ENCODE results near the gene GCNT2.

The GCNT2 gene

GRCh38 chr6:10557913-10558312 is 36.8 kb downstream of the GCNT2 start:
- no peak overlapping the region for H3K9ac ChIP-seq (ENCODE audit: low read length)
- no peak overlapping the region for H3K27ac ChIP-seq (ENCODE audit: low read depth, low read length, poor library complexity, severe bottlenecking)
- H3K36me3 ChIP-seq (ENCODE audit: insufficient read depth, low read length), result peaks cover 47% of the 10 kb centered on the region
- H4K20me1 ChIP-seq (ENCODE audit: insufficient read depth, low read length), result no peaks in the 10 kb centered on the region
- no peaks in the 10 kb centered on the region for H3K9me3 ChIP-seq (ENCODE audit: low read length)
- H3K9me2 ChIP-seq (ENCODE audit: low read depth, low read length), result no peaks in the 10 kb centered on the region
- H3F3A ChIP-seq (ENCODE audit: insufficient read depth, low read length), result no peaks in the 10 kb centered on the region
- H3K4me1 ChIP-seq (ENCODE audit: insufficient read depth, low read length, severe bottlenecking), result peaks cover 45% of the 10 kb centered on the region
- no peak for TF ChIP-seq EZH2 (IDR thresholded peaks at IDR 0.05; ENCODE audit: borderline replicate concordance, low read length)
- H3K27me3 ChIP-seq (ENCODE audit: insufficient read depth, low read length), result no peaks in the 10 kb centered on the region
- no peak overlapping the region for H3K4me2 ChIP-seq (ENCODE audit: low read length)
- no peak overlapping the region for H2AFZ ChIP-seq (ENCODE audit: low read length)
- H3K79me2 ChIP-seq (ENCODE audit: insufficient read depth, low read length), result peaks cover 36% of the 10 kb centered on the region; the same call in 1 of the 2 replicates
- H3K4me3 ChIP-seq (ENCODE audit: low read depth, low read length, poor library complexity, severe bottlenecking), result no peak overlapping the region

- H3K4me3 ChIP-seq (ENCODE audit: low read depth, low read length, poor library complexity, severe bottlenecking), result no peak overlapping the region
- no peak overlapping the region for H2AFZ ChIP-seq (ENCODE audit: low read length)
- H3F3A ChIP-seq (ENCODE audit: insufficient read depth, low read length), result no peaks in the 10 kb centered on the region
- H4K20me1 ChIP-seq (ENCODE audit: insufficient read depth, low read length), result no peaks in the 10 kb centered on the region
- TF ChIP-seq CTCF (IDR thresholded peaks at IDR 0.05; ENCODE audit: low read length) (no peak), EZH2 (IDR thresholded peaks at IDR 0.05; ENCODE audit: borderline replicate concordance, low read length) (no peak)
- H3K9ac ChIP-seq (ENCODE audit: low read length), result no peak overlapping the region
- H3K79me2 ChIP-seq (ENCODE audit: insufficient read depth, low read length), result peaks cover 36% of the 10 kb centered on the region; the same call in 1 of the 2 replicates
- no peaks in the 10 kb centered on the region for H3K9me2 ChIP-seq (ENCODE audit: low read depth, low read length)
- peaks cover 47% of the 10 kb centered on the region for H3K36me3 ChIP-seq (ENCODE audit: insufficient read depth, low read length)
- no peak overlapping the region for H3K4me2 ChIP-seq (ENCODE audit: low read length)
- no peak overlapping the region for H3K27ac ChIP-seq (ENCODE audit: low read depth, low read length, poor library complexity, severe bottlenecking)
- peaks cover 45% of the 10 kb centered on the region for H3K4me1 ChIP-seq (ENCODE audit: insufficient read depth, low read length, severe bottlenecking)
- H3K27me3 ChIP-seq (ENCODE audit: insufficient read depth, low read length), result no peaks in the 10 kb centered on the region
- H3K9me3 ChIP-seq (ENCODE audit: low read length), result no peaks in the 10 kb centered on the region
Observed at GRCh38 chr6:10558565-10558964, 37.4 kb downstream of the GCNT2 start.

- no peaks in the 10 kb centered on the region for H3K9me2 ChIP-seq (ENCODE audit: low read depth, low read length)
- H3K9me3 ChIP-seq (ENCODE audit: low read length), result no peaks in the 10 kb centered on the region
- no peak overlapping the region for H3K9ac ChIP-seq (ENCODE audit: low read length)
- no peak overlapping the region for H2AFZ ChIP-seq (ENCODE audit: low read length)
- peaks cover 36% of the 10 kb centered on the region for H3K4me1 ChIP-seq (ENCODE audit: insufficient read depth, low read length, severe bottlenecking)
- H3F3A ChIP-seq (ENCODE audit: insufficient read depth, low read length), result no peaks in the 10 kb centered on the region
- H3K27me3 ChIP-seq (ENCODE audit: insufficient read depth, low read length), result no peaks in the 10 kb centered on the region
- no peak for TF ChIP-seq CTCF (IDR thresholded peaks at IDR 0.05; ENCODE audit: low read length)
- TF ChIP-seq EZH2 (IDR thresholded peaks at IDR 0.05; ENCODE audit: borderline replicate concordance, low read length), result no peak
- H3K36me3 ChIP-seq (ENCODE audit: insufficient read depth, low read length), result peaks cover 47% of the 10 kb centered on the region
- H3K4me2 ChIP-seq (ENCODE audit: low read length), result peak overlapping the region; percentile 25; the same call in 1 of the 2 replicates
- peak overlapping the region; percentile 38 for H3K27ac ChIP-seq (ENCODE audit: low read depth, low read length, poor library complexity, severe bottlenecking)
- H3K4me3 ChIP-seq (ENCODE audit: low read depth, low read length, poor library complexity, severe bottlenecking), result no peak overlapping the region
- peaks cover 30% of the 10 kb centered on the region; the same call in 1 of the 2 replicates for H3K79me2 ChIP-seq (ENCODE audit: insufficient read depth, low read length)
- no peaks in the 10 kb centered on the region for H4K20me1 ChIP-seq (ENCODE audit: insufficient read depth, low read length)
Observed at GRCh38 chr6:10559522-10560152, 38.5 kb downstream of the GCNT2 start.
